Astrocyte (in vitro differentiated cells and primary cell): Measurements from ENCODE around the gene EIF1AD. TPM values are rescaled to one million over a fixed set of nuclear protein-coding genes. Genes with fewer than 3 reads are reported as not detected.

Experiments used
- total RNA-seq: library from RNA; stranded (reverse); gene quantifications from 2 replicates; pipeline ENCODE4 v1.2.1, GENCODE V29; 2021

Gene EIF1AD
- total RNA-seq, 1 donor from 2014 or later: 42.7 TPM

Other genes with a start within 250 kb of the EIF1AD start
- gene AP5B1, start 221.2 kb downstream of the EIF1AD start, total RNA-seq: 10.4 and 10.9 TPM in 2 replicates
- 0.22 and 1.0 TPM in 2 replicates for gene OVOL1, start 215.1 kb downstream of the EIF1AD start, total RNA-seq
- 1.2 and 1.5 TPM in 2 replicates for gene SNX32, start 168.2 kb downstream of the EIF1AD start, total RNA-seq
- 1,793 and 1,931 TPM in 2 replicates for gene CFL1, start 144.0 kb downstream of the EIF1AD start, total RNA-seq
- gene MUS81, start 141.7 kb downstream of the EIF1AD start, total RNA-seq: 59.9 and 64.3 TPM in 2 replicates
- gene EFEMP2, start 129.4 kb downstream of the EIF1AD start, total RNA-seq: 97.3 and 119 TPM in 2 replicates
- gene CTSW, start 122.3 kb downstream of the EIF1AD start, total RNA-seq: not detected in 2 replicates
- 67.4 and 68.7 TPM in 2 replicates for gene FIBP, start 113.7 kb downstream of the EIF1AD start, total RNA-seq
- gene CCDC85B, start 111.5 kb downstream of the EIF1AD start, total RNA-seq: 29.9 and 31.4 TPM in 2 replicates
- 24.5 and 37.9 TPM in 2 replicates for gene FOSL1, start 101.8 kb downstream of the EIF1AD start, total RNA-seq
- 34.6 and 35.3 TPM in 2 replicates for gene C11orf68, start 83.1 kb downstream of the EIF1AD start, total RNA-seq
- 158 and 169 TPM in 2 replicates for gene DRAP1, start 82.7 kb downstream of the EIF1AD start, total RNA-seq
- gene TSGA10IP, start 56.7 kb downstream of the EIF1AD start, total RNA-seq: not detected in 2 replicates
- gene SART1, start 40.4 kb downstream of the EIF1AD start, total RNA-seq: 36.3 and 36.5 TPM in 2 replicates
- 158 and 180 TPM in 2 replicates for gene BANF1, start 346 bp upstream of the EIF1AD start, total RNA-seq
- gene CST6, start 9.9 kb upstream of the EIF1AD start, total RNA-seq: not detected in 2 replicates
- 0.45 TPM in 1 of 2 replicates, not detected in the other for gene CATSPER1, start 24.3 kb upstream of the EIF1AD start, total RNA-seq
- 0.46 and 0.61 TPM in 2 replicates for gene GAL3ST3, start 47.0 kb upstream of the EIF1AD start, total RNA-seq
- 169 and 170 TPM in 2 replicates for gene SF3B2, start 50.2 kb upstream of the EIF1AD start, total RNA-seq
- gene PACS1, start 68.1 kb upstream of the EIF1AD start, total RNA-seq: 86.0 and 86.9 TPM in 2 replicates